Measurements from ENCODE around the gene COMMD3.

Gene COMMD3

DNA sequence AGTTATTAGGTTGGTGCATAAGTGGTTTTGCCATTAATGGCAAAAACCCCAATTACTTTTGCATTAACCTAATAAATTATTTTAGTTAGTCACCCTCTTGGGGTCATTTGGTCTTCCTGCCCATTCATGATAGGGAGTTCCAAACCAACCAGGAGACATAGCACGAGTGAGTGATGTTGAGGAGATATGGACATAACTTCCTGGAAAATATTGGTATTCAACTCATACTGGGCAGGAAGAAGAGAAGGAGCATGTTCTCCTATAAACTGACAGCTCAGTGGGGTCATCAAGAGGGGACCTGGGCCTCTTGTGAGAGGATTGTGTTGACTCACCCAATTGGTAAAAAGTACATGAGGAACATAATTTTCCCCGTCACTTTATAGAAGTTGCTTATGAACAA lies 52.8 kb downstream of the COMMD3 start:
- DNase-seq, result no peak

DNA sequence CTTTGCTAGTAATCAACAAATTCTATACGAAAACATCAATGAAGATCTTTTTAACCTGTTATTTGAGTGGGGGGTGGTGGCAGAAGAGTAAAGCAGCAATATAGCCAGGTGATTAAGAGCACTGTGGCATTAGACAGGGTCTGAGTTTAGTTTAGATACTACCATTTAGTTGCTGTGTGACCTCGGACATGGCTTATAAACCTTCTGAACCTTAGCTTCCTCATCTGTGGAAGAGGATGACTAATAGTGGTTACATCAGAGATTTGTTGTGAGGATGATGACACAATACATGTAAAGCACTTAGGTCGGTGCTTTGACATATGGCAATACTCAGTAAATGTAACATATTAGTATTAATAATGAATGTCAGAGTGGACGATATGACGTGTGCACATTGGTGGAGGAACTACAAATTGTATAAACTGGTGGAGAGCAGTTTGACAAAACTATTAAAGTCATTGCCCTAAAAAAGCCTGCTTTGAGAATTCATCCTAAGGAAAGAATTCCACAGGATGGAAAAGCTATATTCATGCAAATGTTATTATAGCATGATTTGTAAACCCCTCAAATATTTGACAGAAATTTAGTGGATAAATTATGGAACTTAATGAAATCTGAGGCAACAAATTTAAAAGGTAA lies 53.4 kb downstream of the COMMD3 start:
- no peak for DNase-seq

Measured in NCI-H2227 treated with DMSO at 0.1 percent for 48 hours (cell line).